Panc1 (cell line): Measurements from ENCODE around the gene RADIL.

ENCODE experiments used
- POLR2AphosphoS5 ChIP-seq: IDR thresholded peaks from 2 replicates; pipeline ENCODE4 v1.6.1; 2012; ENCODE audit warnings: mild to moderate bottlenecking, low read depth, low read length, moderate library complexity
- TCF7L2 ChIP-seq: IDR thresholded peaks from 2 replicates; pipeline ENCODE4 v1.6.1; 2011; ENCODE audit warnings: mild to moderate bottlenecking, low read depth, low read length, inconsistent platforms
- TF ChIP-seq, protein P1 (sequence below): fragments of 450-650 bp; IDR thresholded peaks from 2 replicates; pipeline ENCODE4 v1.5.1; 2017; ENCODE audit warnings: mild to moderate bottlenecking
- TF ChIP-seq, protein P2 (sequence below), 2 experiments: IDR thresholded peaks; 2 replicates each; pipeline ENCODE4 v1.6.1; 2011 to 2012; ENCODE audit warnings: low read depth in 2 of 2, control low read depth in 1 of 2, low read length in 1 of 2, mild to moderate bottlenecking in 1 of 2, moderate library complexity in 1 of 2; ENCODE audit not compliant: insufficient read depth in 1 of 2

GRCh38 chr7:4775848-4776623 lies 107.5 kb downstream of the RADIL start:
- TF ChIP-seq, protein P1, sequence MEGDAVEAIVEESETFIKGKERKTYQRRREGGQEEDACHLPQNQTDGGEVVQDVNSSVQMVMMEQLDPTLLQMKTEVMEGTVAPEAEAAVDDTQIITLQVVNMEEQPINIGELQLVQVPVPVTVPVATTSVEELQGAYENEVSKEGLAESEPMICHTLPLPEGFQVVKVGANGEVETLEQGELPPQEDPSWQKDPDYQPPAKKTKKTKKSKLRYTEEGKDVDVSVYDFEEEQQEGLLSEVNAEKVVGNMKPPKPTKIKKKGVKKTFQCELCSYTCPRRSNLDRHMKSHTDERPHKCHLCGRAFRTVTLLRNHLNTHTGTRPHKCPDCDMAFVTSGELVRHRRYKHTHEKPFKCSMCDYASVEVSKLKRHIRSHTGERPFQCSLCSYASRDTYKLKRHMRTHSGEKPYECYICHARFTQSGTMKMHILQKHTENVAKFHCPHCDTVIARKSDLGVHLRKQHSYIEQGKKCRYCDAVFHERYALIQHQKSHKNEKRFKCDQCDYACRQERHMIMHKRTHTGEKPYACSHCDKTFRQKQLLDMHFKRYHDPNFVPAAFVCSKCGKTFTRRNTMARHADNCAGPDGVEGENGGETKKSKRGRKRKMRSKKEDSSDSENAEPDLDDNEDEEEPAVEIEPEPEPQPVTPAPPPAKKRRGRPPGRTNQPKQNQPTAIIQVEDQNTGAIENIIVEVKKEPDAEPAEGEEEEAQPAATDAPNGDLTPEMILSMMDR = no peak
- TF ChIP-seq, protein P2, sequence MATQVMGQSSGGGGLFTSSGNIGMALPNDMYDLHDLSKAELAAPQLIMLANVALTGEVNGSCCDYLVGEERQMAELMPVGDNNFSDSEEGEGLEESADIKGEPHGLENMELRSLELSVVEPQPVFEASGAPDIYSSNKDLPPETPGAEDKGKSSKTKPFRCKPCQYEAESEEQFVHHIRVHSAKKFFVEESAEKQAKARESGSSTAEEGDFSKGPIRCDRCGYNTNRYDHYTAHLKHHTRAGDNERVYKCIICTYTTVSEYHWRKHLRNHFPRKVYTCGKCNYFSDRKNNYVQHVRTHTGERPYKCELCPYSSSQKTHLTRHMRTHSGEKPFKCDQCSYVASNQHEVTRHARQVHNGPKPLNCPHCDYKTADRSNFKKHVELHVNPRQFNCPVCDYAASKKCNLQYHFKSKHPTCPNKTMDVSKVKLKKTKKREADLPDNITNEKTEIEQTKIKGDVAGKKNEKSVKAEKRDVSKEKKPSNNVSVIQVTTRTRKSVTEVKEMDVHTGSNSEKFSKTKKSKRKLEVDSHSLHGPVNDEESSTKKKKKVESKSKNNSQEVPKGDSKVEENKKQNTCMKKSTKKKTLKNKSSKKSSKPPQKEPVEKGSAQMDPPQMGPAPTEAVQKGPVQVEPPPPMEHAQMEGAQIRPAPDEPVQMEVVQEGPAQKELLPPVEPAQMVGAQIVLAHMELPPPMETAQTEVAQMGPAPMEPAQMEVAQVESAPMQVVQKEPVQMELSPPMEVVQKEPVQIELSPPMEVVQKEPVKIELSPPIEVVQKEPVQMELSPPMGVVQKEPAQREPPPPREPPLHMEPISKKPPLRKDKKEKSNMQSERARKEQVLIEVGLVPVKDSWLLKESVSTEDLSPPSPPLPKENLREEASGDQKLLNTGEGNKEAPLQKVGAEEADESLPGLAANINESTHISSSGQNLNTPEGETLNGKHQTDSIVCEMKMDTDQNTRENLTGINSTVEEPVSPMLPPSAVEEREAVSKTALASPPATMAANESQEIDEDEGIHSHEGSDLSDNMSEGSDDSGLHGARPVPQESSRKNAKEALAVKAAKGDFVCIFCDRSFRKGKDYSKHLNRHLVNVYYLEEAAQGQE (IDR thresholded peaks at IDR 0.05; ENCODE audit: insufficient read depth in 1 of 2, low read depth in 2 of 2, low read length in 1 of 2) = no peak
- TF ChIP-seq POLR2AphosphoS5 = no peak
- no peak for TF ChIP-seq TCF7L2
